Stimulated activated effector memory CD8-positive, alpha-beta T cell treated with anti-CD3 and anti-CD28 coated beads, Interleukin-12 subunit alpha, Interleukin-12 subunit beta, amount 100 ng/mL, for 72 hours (primary cell): Measurements from ENCODE around the gene B3GALT6.
A peak's percentile ranks its signal among the peaks of the same experiment; 100 is the strongest.

Source experiments
- ATAC-seq: fragments of 150-1000 bp; cut with Tn5 transposase; 2 replicates; pipeline ENCODE4 v1.10.0; 2021
- DNase-seq, 2 donors: peaks; one replicate each; pipeline ENCODE4 v3.0.0; 2021 to 2022; ENCODE audit warnings: low spot score in 2 of 2
- H3K27ac Mint-ChIP-seq: one replicate; pipeline ENCODE4 v1.8.0; 2022; ENCODE audit warnings: mild to moderate bottlenecking, mixed read lengths
- H3K36me3 Mint-ChIP-seq: one replicate; pipeline ENCODE4 v1.8.0; 2022; ENCODE audit warnings: mild to moderate bottlenecking, mixed read lengths
- H3K4me1 Mint-ChIP-seq: one replicate; pipeline ENCODE4 v1.8.0; 2022; ENCODE audit warnings: mixed read lengths
- H3K4me3 Mint-ChIP-seq: one replicate; pipeline ENCODE4 v1.8.0; 2022; ENCODE audit warnings: mild to moderate bottlenecking, mixed read lengths
- H3K9me3 Mint-ChIP-seq: one replicate; pipeline ENCODE4 v1.8.0; 2022; ENCODE audit warnings: mixed read lengths

The B3GALT6 gene

GRCh38 chr1:1231400-1232207, 433 bp upstream of the B3GALT6 start, which contains the start of gene SDF4:
Gene SDF4, minus strand, starts transcription at chr1:1232001. Its CDS starts 3,229 bp downstream, at chr1:1228772.
- ATAC-seq: peak; percentile 95
- no peaks in the 10 kb centered on the region for H3K9me3 Mint-ChIP-seq

GRCh38 chr1:1232796-1233566, 944 bp downstream of the B3GALT6 start:
- Mint-ChIP-seq H3K27ac (peak overlapping the region; percentile 74), H3K4me3 (peak overlapping the region; percentile 61)
- no peak for DNase-seq

More at GRCh38 chr1:1231400-1232207, 433 bp upstream of the B3GALT6 start, which contains the start of gene SDF4:
- Mint-ChIP-seq H3K36me3 (peaks cover 69% of the 10 kb centered on the region), H3K4me3 (peak within 1 kb of the TSS; percentile 87), H3K27ac (peak within 1 kb of the TSS; percentile 94), H3K4me1 (peaks cover 35% of the 10 kb centered on the region)
- peak; percentile 92 to 97 for DNase-seq

GRCh38 chr1:1233567-1233892, 1.5 kb downstream of the B3GALT6 start:
- H3K27ac Mint-ChIP-seq: peak overlapping the region; percentile 74
- no peak for ATAC-seq
- no peak for DNase-seq
- H3K4me1 Mint-ChIP-seq: peaks cover 35% of the 10 kb centered on the region
- no peaks in the 10 kb centered on the region for H3K9me3 Mint-ChIP-seq
- peaks cover 51% of the 10 kb centered on the region for H3K36me3 Mint-ChIP-seq
- H3K4me3 Mint-ChIP-seq: peak overlapping the region; percentile 61

More at GRCh38 chr1:1232796-1233566, 944 bp downstream of the B3GALT6 start:
- H3K9me3 Mint-ChIP-seq: no peaks in the 10 kb centered on the region
- no peak for ATAC-seq
- peaks cover 57% of the 10 kb centered on the region for H3K36me3 Mint-ChIP-seq
- peaks cover 35% of the 10 kb centered on the region for H3K4me1 Mint-ChIP-seq

GRCh38 chr1:1234180-1234808, 2.3 kb downstream of the B3GALT6 start:
- H3K27ac Mint-ChIP-seq: no peak overlapping the region
- no peaks in the 10 kb centered on the region for H3K9me3 Mint-ChIP-seq
- H3K4me1 Mint-ChIP-seq: peaks cover 33% of the 10 kb centered on the region
- peak overlapping the region; percentile 61 for H3K4me3 Mint-ChIP-seq
- ATAC-seq (no peak), DNase-seq (no peak)
- peaks cover 44% of the 10 kb centered on the region for H3K36me3 Mint-ChIP-seq

- ATAC-seq: no peak
- H3K27ac Mint-ChIP-seq: no peak overlapping the region
- no peaks in the 10 kb centered on the region for H3K9me3 Mint-ChIP-seq
- H3K4me1 Mint-ChIP-seq: peaks cover 24% of the 10 kb centered on the region
- peaks cover 35% of the 10 kb centered on the region for H3K36me3 Mint-ChIP-seq
- DNase-seq: no peak
- peak overlapping the region; percentile 61 for H3K4me3 Mint-ChIP-seq
These were observed 3.1 kb downstream of the B3GALT6 start for GRCh38 chr1:1235016-1235744.

- Mint-ChIP-seq H3K36me3 (peaks cover 24% of the 10 kb centered on the region), H3K4me3 (no peak overlapping the region), H3K4me1 (peaks cover 16% of the 10 kb centered on the region), H3K27ac (no peak overlapping the region), H3K9me3 (no peaks in the 10 kb centered on the region)
- no peak for ATAC-seq
- DNase-seq: no peak
These were observed 4.2 kb downstream of the B3GALT6 start for GRCh38 chr1:1236176-1236763.

- Mint-ChIP-seq H3K4me3 (no peak overlapping the region), H3K27ac (no peak overlapping the region), H3K9me3 (no peaks in the 10 kb centered on the region), H3K36me3 (peaks cover 20% of the 10 kb centered on the region), H3K4me1 (peaks cover 16% of the 10 kb centered on the region)
- no peak for ATAC-seq
- no peak for DNase-seq
These were observed 5.2 kb downstream of the B3GALT6 start for GRCh38 chr1:1236945-1237873.

- H3K9me3 Mint-ChIP-seq: no peaks in the 10 kb centered on the region
- DNase-seq: peak in 1 of 2 donors; percentile 52
- ATAC-seq: peak; percentile 9
- H3K4me3 Mint-ChIP-seq: no peak overlapping the region
- peaks cover 20% of the 10 kb centered on the region for H3K36me3 Mint-ChIP-seq
- peaks cover 16% of the 10 kb centered on the region for H3K4me1 Mint-ChIP-seq
- no peak overlapping the region for H3K27ac Mint-ChIP-seq
These were observed 6.1 kb downstream of the B3GALT6 start for GRCh38 chr1:1237874-1238701.

GRCh38 chr1:1238702-1239178, 6.7 kb downstream of the B3GALT6 start:
- H3K27ac Mint-ChIP-seq: no peak overlapping the region
- DNase-seq (no peak), ATAC-seq (no peak)
- no peaks in the 10 kb centered on the region for H3K9me3 Mint-ChIP-seq
- H3K36me3 Mint-ChIP-seq: peaks cover 15% of the 10 kb centered on the region
- no peak overlapping the region for H3K4me3 Mint-ChIP-seq
- peaks cover 10% of the 10 kb centered on the region for H3K4me1 Mint-ChIP-seq

GRCh38 chr1:1239227-1239613, 7.2 kb downstream of the B3GALT6 start:
- no peak for ATAC-seq
- Mint-ChIP-seq H3K4me3 (no peak overlapping the region), H3K4me1 (peaks cover 6% of the 10 kb centered on the region), H3K36me3 (peaks cover 10% of the 10 kb centered on the region), H3K27ac (no peak overlapping the region), H3K9me3 (no peaks in the 10 kb centered on the region)
- DNase-seq: no peak

- no peak overlapping the region for H3K27ac Mint-ChIP-seq
- H3K4me3 Mint-ChIP-seq: no peak overlapping the region
These were observed 7.7 kb downstream of the B3GALT6 start for GRCh38 chr1:1239614-1240347.

GRCh38 chr1:1240348-1240732, 8.3 kb downstream of the B3GALT6 start:
- H3K4me1 Mint-ChIP-seq: no peaks in the 10 kb centered on the region
- H3K9me3 Mint-ChIP-seq: no peaks in the 10 kb centered on the region
- H3K27ac Mint-ChIP-seq: no peak overlapping the region
- DNase-seq: no peak
- H3K4me3 Mint-ChIP-seq: no peak overlapping the region
- no peak for ATAC-seq
- H3K36me3 Mint-ChIP-seq: no peaks in the 10 kb centered on the region

More at GRCh38 chr1:1239614-1240347, 7.7 kb downstream of the B3GALT6 start:
- ATAC-seq (no peak), DNase-seq (peak in 1 of 2 donors; percentile 49)
- H3K4me1 Mint-ChIP-seq: no peaks in the 10 kb centered on the region
- peaks cover 4% of the 10 kb centered on the region for H3K36me3 Mint-ChIP-seq
- H3K9me3 Mint-ChIP-seq: no peaks in the 10 kb centered on the region
